Fibroblast of villous mesenchyme (primary cell): Measurements from ENCODE around the gene NDUFS2. TPM values are rescaled to one million over a fixed set of nuclear protein-coding genes. Genes with fewer than 3 reads are reported as not detected.

Experiments
- DNase-seq: peaks from one replicate; pipeline ENCODE4 v3.0.0-alpha.2; 2010; ENCODE audit warnings: low read depth
- H3K4me3 ChIP-seq: 2 replicates; pipeline ENCODE4 v1.5.1; 2011; ENCODE audit warnings: low read depth, mild to moderate bottlenecking, low read length
- CTCF ChIP-seq: IDR thresholded peaks from 2 replicates; pipeline ENCODE4 v1.5.1; 2012; ENCODE audit warnings: low read depth, mild to moderate bottlenecking, low read length; ENCODE audit not compliant: insufficient read depth
- total RNA-seq: library from RNA; depleted of rRNA; stranded (reverse); fragments of >200 nt; gene quantifications from 2 replicates; pipeline ENCODE4 v1.2.3, GENCODE V29; 2012

The NDUFS2 gene
- total RNA-seq, 1 donor, result 105 TPM

GRCh38 chr1:161177936-161178244 is 24.3 kb upstream of the NDUFS2 start:
- no peak for TF ChIP-seq CTCF
- DNase-seq, result no peak

GRCh38 chr1:161179698-161180097 is 22.5 kb upstream of the NDUFS2 start:
- no peak for TF ChIP-seq CTCF

More at GRCh38 chr1:161177936-161178244, 24.3 kb upstream of the NDUFS2 start:
- H3K4me3 ChIP-seq, result no peak overlapping the region

GRCh38 chr1:161180639-161181038 is 21.5 kb upstream of the NDUFS2 start:
- H3K4me3 ChIP-seq, result no peak overlapping the region
- DNase-seq, result peak; percentile 37
- peak; percentile 45 for TF ChIP-seq CTCF

More at GRCh38 chr1:161179698-161180097, 22.5 kb upstream of the NDUFS2 start:
- no peak for DNase-seq
- H3K4me3 ChIP-seq, result no peak overlapping the region

- TF ChIP-seq CTCF, result no peak
- peak; percentile 57 for DNase-seq
- H3K4me3 ChIP-seq, result no peak overlapping the region
Measured at GRCh38 chr1:161182214-161182613, 20.0 kb upstream of the NDUFS2 start.

GRCh38 chr1:161185282-161185682 is 16.9 kb upstream of the NDUFS2 start:
- no peak overlapping the region for H3K4me3 ChIP-seq
- TF ChIP-seq CTCF, result no peak
- DNase-seq, result peak; percentile 85

GRCh38 chr1:161185732-161186311 is 16.3 kb upstream of the NDUFS2 start:
- DNase-seq, result no peak
- H3K4me3 ChIP-seq, result no peak overlapping the region
- no peak for TF ChIP-seq CTCF

GRCh38 chr1:161187311-161187710 is 14.9 kb upstream of the NDUFS2 start:
- no peak for DNase-seq
- TF ChIP-seq CTCF, result no peak
- no peak overlapping the region for H3K4me3 ChIP-seq
